GM12878 (cell line): Measurements from ENCODE around the gene HSPA1B. TPM values are rescaled to one million over a fixed set of nuclear protein-coding genes. Genes with fewer than 3 reads are reported as not detected.
A peak's percentile ranks its signal among the peaks of the same experiment; 100 is the strongest.

Experiments used
- ATF3 ChIP-seq: IDR thresholded peaks from 2 replicates; pipeline ENCODE4 v1.6.1; 2011; ENCODE audit warnings: low read depth, mild to moderate bottlenecking, low read length, moderate library complexity, borderline replicate concordance; ENCODE audit errors: extremely low read depth
- BACH1 ChIP-seq: fragments of 450-650 bp; IDR thresholded peaks from 2 replicates; pipeline ENCODE4 v1.6.1; 2017; ENCODE audit warnings: mild to moderate bottlenecking, borderline replicate concordance
- BHLHE40 ChIP-seq, 2 experiments: fragments of 450-650 bp in 1 of 2; IDR thresholded peaks; 2 replicates each; pipeline ENCODE4 v1.6.1; 2011 to 2017; ENCODE audit warnings: low read depth in 2 of 2, borderline replicate concordance in 1 of 2, improper control_type of control experiment in 1 of 2, low read length in 1 of 2, mild to moderate bottlenecking in 1 of 2
- BMI1 ChIP-seq: fragments of 450-650 bp; IDR thresholded peaks from 2 replicates; pipeline ENCODE4 v1.6.1; 2016; ENCODE audit warnings: mild to moderate bottlenecking, moderate library complexity, borderline replicate concordance
- CHD2 ChIP-seq: IDR thresholded peaks from 2 replicates; pipeline ENCODE4 v1.6.1; 2011; ENCODE audit warnings: low read depth, low read length, improper control_type of control experiment, borderline replicate concordance
- DPF2 ChIP-seq: fragments of 450-650 bp; IDR thresholded peaks from 2 replicates; pipeline ENCODE4 v1.6.1; 2017; ENCODE audit warnings: mild to moderate bottlenecking
- FOXM1 ChIP-seq: IDR thresholded peaks from 2 replicates; pipeline ENCODE4 v1.6.1; 2012; ENCODE audit warnings: low read depth, mild to moderate bottlenecking, inconsistent platforms, low read length, moderate library complexity
- IKZF1 ChIP-seq: fragments of 450-650 bp; conservative IDR thresholded peaks from 2 replicates; pipeline ENCODE4 v1.6.1; 2017; ENCODE audit warnings: antibody characterized with exemption, mild to moderate bottlenecking
- IKZF2 ChIP-seq, 2 experiments: fragments of 450-650 bp; IDR thresholded peaks; 2 replicates each; pipeline ENCODE4 v1.6.1; 2017; ENCODE audit warnings: mild to moderate bottlenecking in 2 of 2, moderate library complexity in 2 of 2
- JUNB ChIP-seq: IDR thresholded peaks from 2 replicates; pipeline ENCODE4 v1.6.1; 2016; ENCODE audit warnings: antibody characterized with exemption, mild to moderate bottlenecking
- JUND ChIP-seq: IDR thresholded peaks from 2 replicates; pipeline ENCODE4 v1.6.1; 2012; ENCODE audit warnings: low read depth, mild to moderate bottlenecking, low read length, improper control_type of control experiment, moderate library complexity
- MTA2 ChIP-seq: fragments of 450-650 bp; IDR thresholded peaks from 2 replicates; pipeline ENCODE4 v1.6.1; 2016; ENCODE audit warnings: low read depth, mild to moderate bottlenecking, moderate library complexity
- MTA3 ChIP-seq: IDR thresholded peaks from 2 replicates; pipeline ENCODE4 v1.6.1; 2012; ENCODE audit warnings: low read length, inconsistent platforms, borderline replicate concordance
- NFYB ChIP-seq: IDR thresholded peaks from 2 replicates; pipeline ENCODE4 v1.6.1; 2011; ENCODE audit warnings: low read depth, mild to moderate bottlenecking, low read length, improper control_type of control experiment, moderate library complexity; ENCODE audit not compliant: insufficient read depth
- NR2F1 ChIP-seq: fragments of 450-650 bp; conservative IDR thresholded peaks from 2 replicates; pipeline ENCODE4 v1.6.1; 2017; ENCODE audit warnings: mild to moderate bottlenecking
- PML ChIP-seq: IDR thresholded peaks from 2 replicates; pipeline ENCODE4 v1.6.1; 2012; ENCODE audit warnings: low read length, inconsistent platforms
- SIX5 ChIP-seq: IDR thresholded peaks from 2 replicates; pipeline ENCODE4 v1.6.1; 2011; ENCODE audit warnings: mild to moderate bottlenecking, low read depth, low read length, moderate library complexity; ENCODE audit not compliant: severe bottlenecking
- SKIL ChIP-seq: fragments of 450-650 bp; IDR thresholded peaks from 2 replicates; pipeline ENCODE4 v1.6.1; 2017; ENCODE audit warnings: mild to moderate bottlenecking, low read depth, inconsistent platforms; ENCODE audit not compliant: poor library complexity, severe bottlenecking
- SMARCA5 ChIP-seq: fragments of 450-650 bp; IDR thresholded peaks from 2 replicates; pipeline ENCODE4 v1.6.1; 2017; ENCODE audit warnings: mild to moderate bottlenecking
- SP1 ChIP-seq: IDR thresholded peaks from one replicate; pipeline ENCODE4 v1.6.1; 2011; ENCODE audit warnings: low read depth, low read length
- STAT1 ChIP-seq: fragments of 450-650 bp; conservative IDR thresholded peaks from 2 replicates; pipeline ENCODE4 v1.6.1; 2014; ENCODE audit warnings: antibody characterized with exemption, mild to moderate bottlenecking
- TAF1 ChIP-seq: IDR thresholded peaks from 2 replicates; pipeline ENCODE4 v1.6.1; 2011; ENCODE audit warnings: mild to moderate bottlenecking, low read depth, low read length, borderline replicate concordance
- YY1 ChIP-seq: IDR thresholded peaks from 2 replicates; pipeline ENCODE4 v1.6.1; 2011; ENCODE audit warnings: low read depth, mild to moderate bottlenecking, low read length
- ZNF622 ChIP-seq: fragments of 450-650 bp; IDR thresholded peaks from 2 replicates; pipeline ENCODE4 v1.6.1; 2017; ENCODE audit warnings: mild to moderate bottlenecking, inconsistent platforms
- polyA plus RNA-seq, 11 experiments: library from polyadenylated mRNA; depleted of rRNA in 4 of 11; unstranded in 6 of 11; stranded (reverse) in 5 of 11; fragments of >200 nt; fragmentation: Nextera tagmentation in 4 of 11; fragmentation: Illumina TruSeq in 1 of 11; extraction: Ambion mirVana in 4 of 11; extraction: Trizol in 1 of 11; gene quantifications; 1 replicate in 1 of 11; 2 replicates in 10 of 11; pipeline versions ENCODE4 v1.2.1 to v1.2.3, GENCODE V29; 2011 to 2016; ENCODE audit warnings: inconsistent platforms in 2 of 11, missing spikeins in 2 of 11, low read depth in 1 of 11
- total RNA-seq, 4 experiments: library from RNA; depleted of rRNA in 3 of 4; stranded (reverse); fragments of >200 nt in 3 of 4; fragmentation: Illumina TruSeq in 1 of 4; extraction: Trizol in 1 of 4; gene quantifications; 2 replicates each; pipeline versions ENCODE4 v1.2.1 to v1.2.3, GENCODE V29; 2013 to 2021
- TF ChIP-seq, protein P1 (sequence below): fragments of 450-650 bp; IDR thresholded peaks from 2 replicates; pipeline ENCODE4 v1.6.1; 2017; ENCODE audit warnings: mild to moderate bottlenecking, moderate library complexity
- TF ChIP-seq, protein P2 (sequence below): fragments of 150-350 bp; IDR thresholded peaks from 2 replicates; pipeline ENCODE4 v1.6.1; 2014; ENCODE audit warnings: mild to moderate bottlenecking, low read depth, low read length

HSPA1B gene
- total and polyA plus RNA-seq, 10 of the 15 experiments (the other 5 are each of a cell fraction or from before 2014, with no cell fraction given) = 0.11 to 40.5 (median 12.8) TPM

- TF ChIP-seq NR2F1 (peak; percentile 30; the same call in 1 of the 2 replicates), SP1 (no peak), NFYB (0 out of 2 replicates have a peak, but pooled peaks have one; percentile 12), JUNB (no peak), JUND (no peak), SIX5 (no peak), IKZF2 (IDR thresholded peaks at IDR 0.05) (peak; percentile 87), STAT1 (no peak), MTA3 (no peak), IKZF1 (peak; percentile 80), YY1 (peak; percentile 68), DPF2 (no peak), SKIL (peak; percentile 21), BACH1 (no peak; the same call in 1 of the 2 replicates), ZNF622 (no peak), ATF3 (no peak), MTA2 (peak; percentile 43; the same call in 1 of the 2 replicates), FOXM1 (no peak), PML (no peak), CHD2 (peak; percentile 46; the same call in 1 of the 2 replicates), TAF1 (0 out of 2 replicates have a peak, but pooled peaks have one; percentile 31), BHLHE40 (IDR thresholded peaks at IDR 0.05; ENCODE audit: borderline replicate concordance in 1 of 2, low read depth in 2 of 2, low read length in 1 of 2) (no peak), SMARCA5 (no peak), BMI1 (no peak)
- TF ChIP-seq, protein P1, sequence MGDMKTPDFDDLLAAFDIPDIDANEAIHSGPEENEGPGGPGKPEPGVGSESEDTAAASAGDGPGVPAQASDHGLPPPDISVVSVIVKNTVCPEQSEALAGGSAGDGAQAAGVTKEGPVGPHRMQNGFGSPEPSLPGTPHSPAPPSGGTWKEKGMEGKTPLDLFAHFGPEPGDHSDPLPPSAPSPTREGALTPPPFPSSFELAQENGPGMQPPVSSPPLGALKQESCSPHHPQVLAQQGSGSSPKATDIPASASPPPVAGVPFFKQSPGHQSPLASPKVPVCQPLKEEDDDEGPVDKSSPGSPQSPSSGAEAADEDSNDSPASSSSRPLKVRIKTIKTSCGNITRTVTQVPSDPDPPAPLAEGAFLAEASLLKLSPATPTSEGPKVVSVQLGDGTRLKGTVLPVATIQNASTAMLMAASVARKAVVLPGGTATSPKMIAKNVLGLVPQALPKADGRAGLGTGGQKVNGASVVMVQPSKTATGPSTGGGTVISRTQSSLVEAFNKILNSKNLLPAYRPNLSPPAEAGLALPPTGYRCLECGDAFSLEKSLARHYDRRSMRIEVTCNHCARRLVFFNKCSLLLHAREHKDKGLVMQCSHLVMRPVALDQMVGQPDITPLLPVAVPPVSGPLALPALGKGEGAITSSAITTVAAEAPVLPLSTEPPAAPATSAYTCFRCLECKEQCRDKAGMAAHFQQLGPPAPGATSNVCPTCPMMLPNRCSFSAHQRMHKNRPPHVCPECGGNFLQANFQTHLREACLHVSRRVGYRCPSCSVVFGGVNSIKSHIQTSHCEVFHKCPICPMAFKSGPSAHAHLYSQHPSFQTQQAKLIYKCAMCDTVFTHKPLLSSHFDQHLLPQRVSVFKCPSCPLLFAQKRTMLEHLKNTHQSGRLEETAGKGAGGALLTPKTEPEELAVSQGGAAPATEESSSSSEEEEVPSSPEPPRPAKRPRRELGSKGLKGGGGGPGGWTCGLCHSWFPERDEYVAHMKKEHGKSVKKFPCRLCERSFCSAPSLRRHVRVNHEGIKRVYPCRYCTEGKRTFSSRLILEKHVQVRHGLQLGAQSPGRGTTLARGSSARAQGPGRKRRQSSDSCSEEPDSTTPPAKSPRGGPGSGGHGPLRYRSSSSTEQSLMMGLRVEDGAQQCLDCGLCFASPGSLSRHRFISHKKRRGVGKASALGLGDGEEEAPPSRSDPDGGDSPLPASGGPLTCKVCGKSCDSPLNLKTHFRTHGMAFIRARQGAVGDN = no peak
- TF ChIP-seq, protein P2, sequence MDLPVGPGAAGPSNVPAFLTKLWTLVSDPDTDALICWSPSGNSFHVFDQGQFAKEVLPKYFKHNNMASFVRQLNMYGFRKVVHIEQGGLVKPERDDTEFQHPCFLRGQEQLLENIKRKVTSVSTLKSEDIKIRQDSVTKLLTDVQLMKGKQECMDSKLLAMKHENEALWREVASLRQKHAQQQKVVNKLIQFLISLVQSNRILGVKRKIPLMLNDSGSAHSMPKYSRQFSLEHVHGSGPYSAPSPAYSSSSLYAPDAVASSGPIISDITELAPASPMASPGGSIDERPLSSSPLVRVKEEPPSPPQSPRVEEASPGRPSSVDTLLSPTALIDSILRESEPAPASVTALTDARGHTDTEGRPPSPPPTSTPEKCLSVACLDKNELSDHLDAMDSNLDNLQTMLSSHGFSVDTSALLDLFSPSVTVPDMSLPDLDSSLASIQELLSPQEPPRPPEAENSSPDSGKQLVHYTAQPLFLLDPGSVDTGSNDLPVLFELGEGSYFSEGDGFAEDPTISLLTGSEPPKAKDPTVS = peak; percentile 92
Measured at GRCh38 chr6:31814677-31815024, 12.9 kb upstream of the HSPA1B start (continued).
